Activated effector memory CD4-positive, alpha-beta T cell treated with anti-CD3 and anti-CD28 coated beads, Interleukin-2, amount 50 U/mL, for 16 hours (primary cell): Measurements from ENCODE around the gene WDR36.

ENCODE experiments used
- DNase-seq: peaks from one replicate; pipeline ENCODE4 v3.0.0-alpha.2; 2020

Gene WDR36

GRCh38 chr5:111106320-111106948 is 14.3 kb downstream of the WDR36 start:
- DNase-seq: no peak

DNA sequence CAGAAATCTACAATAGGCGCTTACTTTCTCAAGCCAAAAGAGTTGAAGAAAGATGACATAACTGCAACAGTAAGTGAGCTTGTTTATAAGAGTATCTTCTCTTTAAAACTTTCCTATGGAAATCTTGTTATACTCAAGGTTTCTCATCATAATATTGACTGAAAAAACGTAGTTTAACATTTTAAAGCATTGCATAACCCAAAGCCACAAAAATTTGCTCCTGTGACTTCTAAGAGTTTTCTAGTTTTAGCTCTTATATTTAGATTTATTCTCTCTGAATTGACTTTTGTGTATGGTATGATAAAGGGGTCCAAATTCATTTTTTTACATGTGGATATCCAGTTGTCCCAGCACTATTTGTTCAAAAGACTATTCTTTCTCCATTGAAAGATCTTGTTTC is 15.2 kb downstream of the WDR36 start:
- DNase-seq: no peak

- no peak for DNase-seq
Measured at GRCh38 chr5:111111956-111112355, 19.8 kb downstream of the WDR36 start.

DNA sequence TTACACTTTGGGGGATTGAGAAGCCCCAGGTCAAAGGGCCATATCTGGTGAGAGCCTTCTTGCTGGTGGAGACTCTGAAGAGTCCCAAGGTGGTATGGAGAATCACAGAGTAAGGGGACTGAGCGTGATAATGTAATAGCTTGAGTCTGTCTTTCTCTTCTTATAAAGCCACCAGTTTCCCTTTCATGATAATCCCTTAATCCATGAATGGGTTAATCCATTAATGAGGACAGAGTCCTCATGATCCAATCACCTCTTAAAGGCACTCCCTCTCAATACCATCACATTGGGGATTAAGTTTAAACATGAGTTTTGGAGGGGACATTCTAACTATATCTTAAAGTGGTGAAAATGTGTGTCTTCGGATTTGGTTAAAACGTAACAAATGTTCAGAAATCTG is 21.5 kb downstream of the WDR36 start:
- DNase-seq: no peak

DNA sequence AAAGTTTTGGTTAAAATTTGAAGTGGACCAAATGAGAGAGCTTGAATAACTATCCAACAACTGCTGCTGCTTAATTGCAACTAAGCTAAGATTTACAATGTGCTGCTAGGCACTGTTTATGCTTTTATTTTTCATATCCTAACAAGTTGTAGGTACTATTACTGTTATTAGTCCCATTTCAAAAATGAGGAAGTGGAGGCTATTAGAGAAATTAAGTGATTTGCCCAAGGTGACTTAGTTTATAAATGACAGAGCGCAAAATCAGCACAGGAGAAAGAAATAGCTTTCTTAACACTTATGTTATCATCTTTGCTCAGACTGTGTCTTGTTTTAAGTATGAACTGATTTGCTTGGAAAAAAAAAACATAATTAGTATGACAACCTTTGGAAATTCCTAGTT is 23.1 kb downstream of the WDR36 start:
- DNase-seq: no peak

DNA sequence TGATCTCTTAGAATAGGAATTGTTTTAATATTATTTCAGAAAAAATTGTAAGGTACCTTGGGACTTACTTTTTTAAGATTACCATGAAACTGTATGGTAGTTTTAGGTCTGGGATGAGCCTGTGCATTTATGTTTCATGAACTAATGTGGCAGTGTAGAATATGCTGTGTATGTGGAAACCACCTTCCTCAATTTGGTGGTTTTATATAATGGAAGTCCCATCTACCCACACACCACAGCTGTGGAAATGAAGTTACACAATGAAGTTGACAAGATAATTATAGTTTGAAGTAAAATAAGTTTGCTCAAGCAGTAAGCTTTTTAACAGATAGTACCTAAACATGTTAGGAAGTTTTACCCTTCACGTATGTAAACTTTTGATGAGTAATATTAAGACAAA is 24.4 kb downstream of the WDR36 start:
- no peak for DNase-seq

DNA sequence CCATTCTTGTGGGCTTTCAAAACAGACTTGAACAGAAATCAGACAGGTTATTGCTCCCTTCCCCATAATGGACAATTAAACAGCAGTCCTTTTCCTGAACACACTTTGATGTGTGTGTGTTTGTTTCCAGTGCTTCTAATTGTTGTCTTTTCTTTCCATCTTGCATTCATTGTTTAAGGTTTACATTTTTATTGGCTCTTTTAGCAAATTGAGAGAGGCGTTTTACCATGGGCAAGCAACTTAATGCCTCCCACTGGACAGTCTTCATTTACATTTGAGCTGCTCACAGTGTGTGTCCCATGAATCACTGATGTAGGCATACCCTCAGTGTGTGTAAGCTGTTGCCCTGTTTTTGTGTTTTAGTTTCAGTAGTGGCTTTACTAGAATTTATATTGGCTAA is 25.0 kb downstream of the WDR36 start:
- no peak for DNase-seq

GRCh38 chr5:111119221-111119620 is 27.1 kb downstream of the WDR36 start:
- no peak for DNase-seq

- no peak for DNase-seq
Measured at GRCh38 chr5:111119856-111120255, 27.7 kb downstream of the WDR36 start.

DNA sequence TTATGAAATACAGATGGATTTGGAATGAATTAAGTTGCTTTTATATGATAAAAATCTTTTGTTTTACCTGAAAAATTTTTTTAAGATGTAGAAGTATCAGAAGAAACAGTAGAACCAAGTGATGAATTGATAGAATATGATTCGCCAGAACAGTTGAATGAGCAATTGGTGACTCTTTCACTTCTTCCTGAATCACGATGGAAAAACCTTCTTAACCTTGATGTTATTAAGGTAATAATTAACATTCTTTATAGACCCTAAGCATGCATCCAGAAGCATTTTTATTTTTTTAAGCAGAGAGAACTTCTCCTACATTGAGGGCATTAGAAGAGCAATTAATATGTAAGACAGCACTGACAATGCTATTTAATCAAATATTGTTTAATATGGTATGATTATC is 28.8 kb downstream of the WDR36 start:
- no peak for DNase-seq

GRCh38 chr5:111121926-111122325 is 29.8 kb downstream of the WDR36 start:
- DNase-seq: no peak

DNA sequence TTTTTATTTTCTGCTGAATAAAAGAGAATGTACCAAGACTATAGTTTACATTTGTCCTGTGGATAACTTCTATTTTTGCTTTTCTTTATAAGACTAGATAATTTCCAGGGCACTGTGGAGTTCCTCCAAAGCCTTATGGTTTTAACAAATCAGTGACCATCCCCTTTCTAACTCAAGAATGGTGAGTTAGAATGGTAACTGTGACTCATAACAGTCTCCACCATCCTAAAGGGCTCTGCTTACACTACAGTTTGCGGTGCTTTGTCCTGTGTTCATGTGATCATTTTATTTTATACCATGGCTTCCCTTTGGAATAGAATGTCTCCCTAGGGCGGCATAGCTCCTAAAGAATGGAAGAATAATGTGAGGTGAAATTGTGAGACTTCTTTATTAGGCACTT is 30.2 kb downstream of the WDR36 start:
- no peak for DNase-seq

DNA sequence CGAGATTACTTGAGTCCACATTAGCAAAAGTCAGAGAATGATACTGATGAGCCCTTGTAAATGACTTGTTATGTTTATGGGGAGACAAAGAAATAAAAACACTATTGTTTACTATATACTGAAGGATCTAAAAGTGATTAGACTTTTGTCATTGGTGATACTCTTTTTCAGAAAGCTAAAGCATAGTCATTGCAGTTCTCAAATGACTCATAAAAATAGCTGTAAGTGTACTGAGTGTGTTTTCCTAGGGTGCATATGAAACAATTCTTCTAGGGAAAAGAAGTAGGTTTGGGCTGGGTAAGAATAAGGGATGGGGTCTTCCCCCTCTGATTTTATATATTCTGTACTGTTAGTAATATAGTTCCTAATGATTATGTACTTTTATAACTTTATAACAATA is 32.6 kb downstream of the WDR36 start:
- no peak for DNase-seq

GRCh38 chr5:111126896-111127295 is 34.7 kb downstream of the WDR36 start:
- DNase-seq: no peak

- DNase-seq: no peak
Measured at GRCh38 chr5:111127453-111128195, 35.5 kb downstream of the WDR36 start.

DNA sequence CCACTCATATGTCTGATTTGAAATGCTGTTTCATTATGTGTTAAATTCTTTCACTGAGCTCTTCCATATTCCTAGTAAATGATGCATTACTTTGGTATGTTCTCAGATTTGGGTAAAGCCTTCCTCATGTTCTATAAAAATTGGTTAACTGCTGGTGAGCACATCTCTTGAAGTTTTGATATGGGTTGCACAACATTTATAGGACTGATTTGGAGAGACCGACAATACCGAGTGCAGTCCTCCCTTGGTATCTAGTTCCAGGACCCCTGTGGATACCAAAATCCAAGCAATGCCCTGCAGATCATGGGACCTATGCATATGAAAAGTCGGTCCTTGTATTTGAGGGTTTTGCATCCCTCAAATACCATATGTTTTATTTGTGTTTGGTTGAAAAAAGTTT is 37.8 kb downstream of the WDR36 start:
- no peak for DNase-seq

GRCh38 chr5:111131356-111131755 is 39.2 kb downstream of the WDR36 start:
- no peak for DNase-seq

- no peak for DNase-seq
Measured at GRCh38 chr5:111132076-111132475, 39.9 kb downstream of the WDR36 start.

- DNase-seq: no peak
Measured at GRCh38 chr5:111132731-111133435, 40.7 kb downstream of the WDR36 start.

- DNase-seq: no peak
Measured at GRCh38 chr5:111133436-111133751, 41.2 kb downstream of the WDR36 start.

GRCh38 chr5:111134087-111134486 is 41.9 kb downstream of the WDR36 start:
- no peak for DNase-seq

- DNase-seq: no peak
Measured at GRCh38 chr5:111134864-111135263, 42.7 kb downstream of the WDR36 start.

GRCh38 chr5:111135363-111135762 is 43.2 kb downstream of the WDR36 start:
- no peak for DNase-seq

- DNase-seq: no peak
Measured at GRCh38 chr5:111135946-111136345, 43.8 kb downstream of the WDR36 start.
